HepG2 (cell line): ENCODE results near the gene GLB1L. TPM values are rescaled to one million over a fixed set of nuclear protein-coding genes. Genes with fewer than 3 reads are reported as not detected.

ENCODE experiments used
- FOXA1 ChIP-seq, 2 experiments: fragments of 450-650 bp in 1 of 2; sonication (generic) in 1 of 2; formaldehyde crosslinking in 1 of 2; IDR thresholded peaks; 2 replicates each; pipeline versions ENCODE4 v1.4.0 to v1.6.1; 2016 to 2020; ENCODE audit warnings: missing genetic modification reagents in 1 of 2
- NR2F1 ChIP-seq, 2 experiments: fragments of 450-650 bp in 1 of 2; formaldehyde crosslinking in 1 of 2; IDR thresholded peaks; 2 replicates each; pipeline versions ENCODE4 v1.5.0 to v1.6.1; 2016 to 2020; ENCODE audit warnings: mild to moderate bottlenecking in 1 of 2, missing compliant biosample characterization in 1 of 2, missing genetic modification reagents in 1 of 2, moderate library complexity in 1 of 2
- THYN1 ChIP-seq: sonication (generic); formaldehyde crosslinking; IDR thresholded peaks from 2 replicates; pipeline ENCODE4 v1.8.1; 2023; ENCODE audit warnings: low read depth, mild to moderate bottlenecking, moderate library complexity, missing genetic modification reagents, borderline replicate concordance
- ZKSCAN5 ChIP-seq: sonication (generic); formaldehyde crosslinking; IDR thresholded peaks from 2 replicates; pipeline ENCODE4 v1.5.1; 2020; ENCODE audit warnings: mild to moderate bottlenecking, missing genetic modification reagents
- ZNF44 ChIP-seq: sonication (generic); formaldehyde crosslinking; IDR thresholded peaks from 2 replicates; pipeline ENCODE4 v1.5.1; 2020; ENCODE audit warnings: mild to moderate bottlenecking, missing genetic modification reagents
- ZNF790 ChIP-seq: sonication (generic); formaldehyde crosslinking; IDR thresholded peaks from 2 replicates; pipeline ENCODE4 v1.8.0; 2022; ENCODE audit warnings: missing genetic modification reagents, mild to moderate bottlenecking, borderline replicate concordance
- polyA plus RNA-seq, 8 experiments: library from polyadenylated mRNA; depleted of rRNA in 3 of 8; stranded (reverse) in 7 of 8; unstranded in 1 of 8; fragments of >200 nt; fragmentation: Illumina TruSeq in 4 of 8; extraction: Trizol in 4 of 8; gene quantifications; 2 replicates each; pipeline versions ENCODE4 v1.2.1 to v1.2.3, GENCODE V29; 2011 to 2016; ENCODE audit warnings: low read depth in 4 of 8, missing spikeins in 1 of 8, mixed read lengths in 1 of 8; ENCODE audit not compliant: insufficient read depth in 1 of 8
- total RNA-seq, 5 experiments: library from RNA; depleted of rRNA; stranded (reverse); fragments of >200 nt; fragmentation: Illumina TruSeq; extraction: Trizol; gene quantifications; 2 replicates each; pipeline ENCODE4 v1.2.3, GENCODE V29; 2016; ENCODE audit warnings: low read depth in 1 of 5
- TF ChIP-seq, protein P1 (sequence below): sonication (generic); formaldehyde crosslinking; IDR thresholded peaks from 2 replicates; pipeline ENCODE4 v1.9.0; 2021; ENCODE audit warnings: missing genetic modification reagents, borderline replicate concordance
- TF ChIP-seq, protein P2 (sequence below): sonication (generic); formaldehyde crosslinking; IDR thresholded peaks from 2 replicates; pipeline ENCODE4 v1.8.1; 2023; ENCODE audit warnings: missing genetic modification reagents, mild to moderate bottlenecking, borderline replicate concordance
- TF ChIP-seq, protein P3 (sequence below): fragments of 450-650 bp; IDR thresholded peaks from 2 replicates; pipeline ENCODE4 v1.6.1; 2017
- TF ChIP-seq, protein P4 (sequence below): sonication (generic); formaldehyde crosslinking; IDR thresholded peaks from 2 replicates; pipeline ENCODE4 v1.5.1; 2020; ENCODE audit warnings: mild to moderate bottlenecking, missing genetic modification reagents, borderline replicate concordance
- TF ChIP-seq, protein P5 (sequence below): sonication (generic); formaldehyde crosslinking; IDR thresholded peaks from 2 replicates; pipeline ENCODE4 v1.4.0; 2020; ENCODE audit warnings: missing genetic modification reagents, borderline replicate concordance

The GLB1L gene
- total and polyA plus RNA-seq, 2 of the 13 experiments (the other 11 are each of a cell fraction or from before 2014, with no cell fraction given): 6.8 to 7.3 TPM

DNA sequence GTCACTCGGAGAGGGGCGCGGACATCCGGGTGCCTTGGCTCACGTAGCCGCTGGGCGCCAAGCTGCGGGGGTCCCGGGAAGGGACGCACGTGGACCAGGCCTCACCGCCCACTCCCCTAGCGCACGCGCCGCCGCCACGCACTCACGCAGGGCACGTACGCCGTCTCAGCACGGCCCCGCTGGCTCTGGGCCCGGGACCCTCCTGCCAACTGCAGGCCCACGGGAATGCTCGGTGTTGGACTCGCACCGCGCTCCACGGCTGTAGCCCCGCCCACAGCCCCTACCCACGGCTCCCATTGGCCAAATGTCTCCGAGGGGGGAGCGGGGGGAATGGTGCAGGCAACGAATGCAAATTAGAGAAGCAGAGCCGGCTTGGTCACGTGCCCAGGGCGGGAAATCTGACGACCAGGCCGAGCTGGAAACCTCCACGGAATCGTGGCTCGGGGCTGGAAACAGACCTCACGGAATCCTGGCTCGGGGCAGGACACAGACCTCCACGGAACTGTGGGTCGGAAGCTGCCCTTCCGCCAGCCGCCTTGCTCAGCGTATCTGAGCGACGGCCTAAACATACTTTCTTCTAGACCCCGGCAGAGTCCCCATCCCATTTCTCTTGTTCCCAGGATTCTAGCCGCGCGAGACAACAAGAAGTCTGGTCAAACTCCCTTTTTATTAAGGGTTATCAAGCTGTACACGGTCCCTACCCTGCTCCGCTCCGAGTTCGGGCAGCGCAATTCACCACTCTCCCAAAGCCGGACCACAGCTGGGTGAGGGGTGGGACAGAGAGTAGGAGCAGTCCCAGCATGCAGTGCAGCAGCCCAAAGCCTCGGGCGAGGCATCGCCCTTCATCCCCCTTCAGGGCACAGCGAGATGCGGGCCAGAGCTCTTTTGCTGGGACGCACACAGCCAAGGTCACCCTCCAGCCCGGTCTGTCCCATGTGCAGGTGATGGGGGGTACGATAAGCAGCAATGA lies 26.2 kb downstream of the GLB1L start, which contains the start of gene ABCB6 (continued):
- TF ChIP-seq NR2F1 (CRISPR knock-in tag; IDR thresholded peaks at IDR 0.05) (no peak; a peak in 1 of 4 replicates), ZNF44 (CRISPR knock-in tag) (peak; percentile 77; the same call in 1 of the 2 replicates), ZKSCAN5 (no peak), ZNF790 (peak; percentile 96; the same call in 1 of the 2 replicates), THYN1 (CRISPR knock-in tag) (peak; percentile 95), FOXA1 (IDR thresholded peaks at IDR 0.05) (no peak), FOXA1 (CRISPR knock-in tag; IDR thresholded peaks at IDR 0.05) (peak; percentile 26; the same call in 1 of the 2 replicates)
- TF ChIP-seq, protein P1, sequence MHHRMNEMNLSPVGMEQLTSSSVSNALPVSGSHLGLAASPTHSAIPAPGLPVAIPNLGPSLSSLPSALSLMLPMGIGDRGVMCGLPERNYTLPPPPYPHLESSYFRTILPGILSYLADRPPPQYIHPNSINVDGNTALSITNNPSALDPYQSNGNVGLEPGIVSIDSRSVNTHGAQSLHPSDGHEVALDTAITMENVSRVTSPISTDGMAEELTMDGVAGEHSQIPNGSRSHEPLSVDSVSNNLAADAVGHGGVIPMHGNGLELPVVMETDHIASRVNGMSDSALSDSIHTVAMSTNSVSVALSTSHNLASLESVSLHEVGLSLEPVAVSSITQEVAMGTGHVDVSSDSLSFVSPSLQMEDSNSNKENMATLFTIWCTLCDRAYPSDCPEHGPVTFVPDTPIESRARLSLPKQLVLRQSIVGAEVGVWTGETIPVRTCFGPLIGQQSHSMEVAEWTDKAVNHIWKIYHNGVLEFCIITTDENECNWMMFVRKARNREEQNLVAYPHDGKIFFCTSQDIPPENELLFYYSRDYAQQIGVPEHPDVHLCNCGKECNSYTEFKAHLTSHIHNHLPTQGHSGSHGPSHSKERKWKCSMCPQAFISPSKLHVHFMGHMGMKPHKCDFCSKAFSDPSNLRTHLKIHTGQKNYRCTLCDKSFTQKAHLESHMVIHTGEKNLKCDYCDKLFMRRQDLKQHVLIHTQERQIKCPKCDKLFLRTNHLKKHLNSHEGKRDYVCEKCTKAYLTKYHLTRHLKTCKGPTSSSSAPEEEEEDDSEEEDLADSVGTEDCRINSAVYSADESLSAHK (CRISPR knock-in tag): 0 out of 2 replicates have a peak, but pooled peaks have one; percentile 48
- TF ChIP-seq, protein P2, sequence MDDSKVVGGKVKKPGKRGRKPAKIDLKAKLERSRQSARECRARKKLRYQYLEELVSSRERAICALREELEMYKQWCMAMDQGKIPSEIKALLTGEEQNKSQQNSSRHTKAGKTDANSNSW (CRISPR knock-in tag): no peak
- TF ChIP-seq, protein P3, sequence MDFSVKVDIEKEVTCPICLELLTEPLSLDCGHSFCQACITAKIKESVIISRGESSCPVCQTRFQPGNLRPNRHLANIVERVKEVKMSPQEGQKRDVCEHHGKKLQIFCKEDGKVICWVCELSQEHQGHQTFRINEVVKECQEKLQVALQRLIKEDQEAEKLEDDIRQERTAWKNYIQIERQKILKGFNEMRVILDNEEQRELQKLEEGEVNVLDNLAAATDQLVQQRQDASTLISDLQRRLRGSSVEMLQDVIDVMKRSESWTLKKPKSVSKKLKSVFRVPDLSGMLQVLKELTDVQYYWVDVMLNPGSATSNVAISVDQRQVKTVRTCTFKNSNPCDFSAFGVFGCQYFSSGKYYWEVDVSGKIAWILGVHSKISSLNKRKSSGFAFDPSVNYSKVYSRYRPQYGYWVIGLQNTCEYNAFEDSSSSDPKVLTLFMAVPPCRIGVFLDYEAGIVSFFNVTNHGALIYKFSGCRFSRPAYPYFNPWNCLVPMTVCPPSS: no peak
- TF ChIP-seq, protein P4, sequence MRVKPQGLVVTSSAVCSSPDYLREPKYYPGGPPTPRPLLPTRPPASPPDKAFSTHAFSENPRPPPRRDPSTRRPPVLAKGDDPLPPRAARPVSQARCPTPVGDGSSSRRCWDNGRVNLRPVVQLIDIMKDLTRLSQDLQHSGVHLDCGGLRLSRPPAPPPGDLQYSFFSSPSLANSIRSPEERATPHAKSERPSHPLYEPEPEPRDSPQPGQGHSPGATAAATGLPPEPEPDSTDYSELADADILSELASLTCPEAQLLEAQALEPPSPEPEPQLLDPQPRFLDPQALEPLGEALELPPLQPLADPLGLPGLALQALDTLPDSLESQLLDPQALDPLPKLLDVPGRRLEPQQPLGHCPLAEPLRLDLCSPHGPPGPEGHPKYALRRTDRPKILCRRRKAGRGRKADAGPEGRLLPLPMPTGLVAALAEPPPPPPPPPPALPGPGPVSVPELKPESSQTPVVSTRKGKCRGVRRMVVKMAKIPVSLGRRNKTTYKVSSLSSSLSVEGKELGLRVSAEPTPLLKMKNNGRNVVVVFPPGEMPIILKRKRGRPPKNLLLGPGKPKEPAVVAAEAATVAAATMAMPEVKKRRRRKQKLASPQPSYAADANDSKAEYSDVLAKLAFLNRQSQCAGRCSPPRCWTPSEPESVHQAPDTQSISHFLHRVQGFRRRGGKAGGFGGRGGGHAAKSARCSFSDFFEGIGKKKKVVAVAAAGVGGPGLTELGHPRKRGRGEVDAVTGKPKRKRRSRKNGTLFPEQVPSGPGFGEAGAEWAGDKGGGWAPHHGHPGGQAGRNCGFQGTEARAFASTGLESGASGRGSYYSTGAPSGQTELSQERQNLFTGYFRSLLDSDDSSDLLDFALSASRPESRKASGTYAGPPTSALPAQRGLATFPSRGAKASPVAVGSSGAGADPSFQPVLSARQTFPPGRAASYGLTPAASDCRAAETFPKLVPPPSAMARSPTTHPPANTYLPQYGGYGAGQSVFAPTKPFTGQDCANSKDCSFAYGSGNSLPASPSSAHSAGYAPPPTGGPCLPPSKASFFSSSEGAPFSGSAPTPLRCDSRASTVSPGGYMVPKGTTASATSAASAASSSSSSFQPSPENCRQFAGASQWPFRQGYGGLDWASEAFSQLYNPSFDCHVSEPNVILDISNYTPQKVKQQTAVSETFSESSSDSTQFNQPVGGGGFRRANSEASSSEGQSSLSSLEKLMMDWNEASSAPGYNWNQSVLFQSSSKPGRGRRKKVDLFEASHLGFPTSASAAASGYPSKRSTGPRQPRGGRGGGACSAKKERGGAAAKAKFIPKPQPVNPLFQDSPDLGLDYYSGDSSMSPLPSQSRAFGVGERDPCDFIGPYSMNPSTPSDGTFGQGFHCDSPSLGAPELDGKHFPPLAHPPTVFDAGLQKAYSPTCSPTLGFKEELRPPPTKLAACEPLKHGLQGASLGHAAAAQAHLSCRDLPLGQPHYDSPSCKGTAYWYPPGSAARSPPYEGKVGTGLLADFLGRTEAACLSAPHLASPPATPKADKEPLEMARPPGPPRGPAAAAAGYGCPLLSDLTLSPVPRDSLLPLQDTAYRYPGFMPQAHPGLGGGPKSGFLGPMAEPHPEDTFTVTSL: peak; percentile 49; the same call in 1 of the 2 replicates
- TF ChIP-seq, protein P5, sequence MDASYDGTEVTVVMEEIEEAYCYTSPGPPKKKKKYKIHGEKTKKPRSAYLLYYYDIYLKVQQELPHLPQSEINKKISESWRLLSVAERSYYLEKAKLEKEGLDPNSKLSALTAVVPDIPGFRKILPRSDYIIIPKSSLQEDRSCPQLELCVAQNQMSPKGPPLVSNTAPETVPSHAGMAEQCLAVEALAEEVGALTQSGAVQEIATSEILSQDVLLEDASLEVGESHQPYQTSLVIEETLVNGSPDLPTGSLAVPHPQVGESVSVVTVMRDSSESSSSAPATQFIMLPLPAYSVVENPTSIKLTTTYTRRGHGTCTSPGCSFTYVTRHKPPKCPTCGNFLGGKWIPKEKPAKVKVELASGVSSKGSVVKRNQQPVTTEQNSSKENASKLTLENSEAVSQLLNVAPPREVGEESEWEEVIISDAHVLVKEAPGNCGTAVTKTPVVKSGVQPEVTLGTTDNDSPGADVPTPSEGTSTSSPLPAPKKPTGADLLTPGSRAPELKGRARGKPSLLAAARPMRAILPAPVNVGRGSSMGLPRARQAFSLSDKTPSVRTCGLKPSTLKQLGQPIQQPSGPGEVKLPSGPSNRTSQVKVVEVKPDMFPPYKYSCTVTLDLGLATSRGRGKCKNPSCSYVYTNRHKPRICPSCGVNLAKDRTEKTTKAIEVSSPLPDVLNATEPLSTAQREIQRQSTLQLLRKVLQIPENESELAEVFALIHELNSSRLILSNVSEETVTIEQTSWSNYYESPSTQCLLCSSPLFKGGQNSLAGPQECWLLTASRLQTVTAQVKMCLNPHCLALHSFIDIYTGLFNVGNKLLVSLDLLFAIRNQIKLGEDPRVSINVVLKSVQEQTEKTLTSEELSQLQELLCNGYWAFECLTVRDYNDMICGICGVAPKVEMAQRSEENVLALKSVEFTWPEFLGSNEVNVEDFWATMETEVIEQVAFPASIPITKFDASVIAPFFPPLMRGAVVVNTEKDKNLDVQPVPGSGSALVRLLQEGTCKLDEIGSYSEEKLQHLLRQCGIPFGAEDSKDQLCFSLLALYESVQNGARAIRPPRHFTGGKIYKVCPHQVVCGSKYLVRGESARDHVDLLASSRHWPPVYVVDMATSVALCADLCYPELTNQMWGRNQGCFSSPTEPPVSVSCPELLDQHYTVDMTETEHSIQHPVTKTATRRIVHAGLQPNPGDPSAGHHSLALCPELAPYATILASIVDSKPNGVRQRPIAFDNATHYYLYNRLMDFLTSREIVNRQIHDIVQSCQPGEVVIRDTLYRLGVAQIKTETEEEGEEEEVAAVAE (CRISPR knock-in tag): peak; percentile 92; the same call in 1 of the 2 replicates
